Tibial artery (tissue), 4 donors: ENCODE measurements around the gene C10orf105.

Source experiments
- DNase-seq, 2 donors: peaks; one replicate each; pipeline ENCODE4 v3.0.0-alpha.2; 2019
- H3K27ac ChIP-seq, 2 donors: fragments of 200-600 bp; sonication (generic) in 1 of 2; 1 replicate in 1 of 2; 2 replicates in 1 of 2; pipeline ENCODE4 v1.5.1; 2018 to 2019; ENCODE audit warnings: mild to moderate bottlenecking in 1 of 2
- H3K27me3 ChIP-seq, 2 donors: fragments of 200-600 bp; sonication (generic) in 1 of 2; one replicate each; pipeline versions ENCODE4 v1.5.1 to v1.6.0; 2016 to 2019
- H3K36me3 ChIP-seq, 3 donors: fragments of 200-600 bp; sonication (generic) in 2 of 3; one replicate each; pipeline ENCODE4 v1.5.1; 2016 to 2019; ENCODE audit warnings: mild to moderate bottlenecking in 2 of 3
- H3K4me1 ChIP-seq, 4 donors: fragments of 200-600 bp; sonication (generic) in 2 of 4; 1 replicate in 3 of 4; 2 replicates in 1 of 4; pipeline ENCODE4 v1.5.1; 2016 to 2019
- H3K4me3 ChIP-seq, 2 donors: fragments of 200-600 bp; sonication (generic) in 1 of 2; 1 replicate in 1 of 2; 2 replicates in 1 of 2; pipeline ENCODE4 v1.5.1; 2018 to 2019; ENCODE audit warnings: mild to moderate bottlenecking in 2 of 2
- H3K9me3 ChIP-seq, 3 donors: fragments of 200-600 bp; sonication (generic) in 1 of 3; one replicate each; pipeline ENCODE4 v1.5.1; 2016 to 2019
- CTCF ChIP-seq, 2 experiments: fragments of 200-600 bp in 1 of 2; fragments of 450-650 bp in 1 of 2; IDR thresholded peaks; one replicate each; pipeline ENCODE4 v1.5.1; 2017 to 2019; ENCODE audit warnings: antibody characterized with exemption in 2 of 2, mild to moderate bottlenecking in 1 of 2, moderate library complexity in 1 of 2
- intact Hi-C: fragments of 100-400 bp; cut with DNase I; formaldehyde crosslinking; loops from one replicate; pipeline ENCODE4 v1.15.0; 2023; ENCODE audit warnings: low total_unique reads

C10orf105 gene

GRCh38 chr10:71696628-71697326, 22.8 kb downstream of the C10orf105 start:
- intact Hi-C loops = loop anchor here (10.0 kb wide), 1 partner anchor 382 kb away; the partner anchor contains the start of gene SLC29A3
- peak; percentile 62 to 77 for TF ChIP-seq CTCF (IDR thresholded peaks at IDR 0.05)

GRCh38 chr10:71695502-71696476, 23.8 kb downstream of the C10orf105 start:
- DNase-seq = no peak
- Histone ChIP-seq H3K4me1 (no peaks in the 10 kb centered on the region), H3K36me3 (no peaks in the 10 kb centered on the region), H3K4me3 (no peak overlapping the region), H3K27ac (no peak overlapping the region), H3K27me3 (peaks cover 0 to 6% of the 10 kb centered on the region in 2 donors), H3K9me3 (peaks cover 0 to 9% (median 3%) of the 10 kb centered on the region in 3 donors)
- no peak for TF ChIP-seq CTCF (IDR thresholded peaks at IDR 0.05)
- intact Hi-C loops = loop anchor here (10.0 kb wide), 1 partner anchor 381 kb away; the partner anchor contains the start of gene SLC29A3

More at GRCh38 chr10:71696628-71697326, 22.8 kb downstream of the C10orf105 start:
- Histone ChIP-seq H3K4me1 (no peaks in the 10 kb centered on the region), H3K27me3 (peaks cover 0 to 9% of the 10 kb centered on the region in 2 donors), H3K36me3 (no peaks in the 10 kb centered on the region), H3K9me3 (no peaks in the 10 kb centered on the region), H3K4me3 (no peak overlapping the region), H3K27ac (no peak overlapping the region)
- peak in 1 of 2 donors; percentile 48 for DNase-seq

- H3K9me3 ChIP-seq = peaks cover 0 to 9% (median 3%) of the 10 kb centered on the region in 3 donors
- intact Hi-C loops = loop anchor here (10.0 kb wide), 1 partner anchor 380 kb away; the partner anchor contains the start of gene SLC29A3
- peaks cover 0 to 6% of the 10 kb centered on the region in 2 donors for H3K27me3 ChIP-seq
- no peaks in the 10 kb centered on the region for H3K36me3 ChIP-seq
- H3K4me1 ChIP-seq = no peaks in the 10 kb centered on the region
- H3K4me3 ChIP-seq = no peak overlapping the region
- TF ChIP-seq CTCF (IDR thresholded peaks at IDR 0.05) = no peak
- H3K27ac ChIP-seq = no peak overlapping the region
- peak in 1 of 2 donors; percentile 46 for DNase-seq
Measured at GRCh38 chr10:71694567-71694968, 25.0 kb downstream of the C10orf105 start.

- Histone ChIP-seq H3K27ac (no peak overlapping the region), H3K9me3 (peaks cover 0 to 9% (median 3%) of the 10 kb centered on the region in 3 donors), H3K4me3 (no peak overlapping the region), H3K4me1 (no peaks in the 10 kb centered on the region), H3K27me3 (peaks cover 0 to 6% of the 10 kb centered on the region in 2 donors), H3K36me3 (no peaks in the 10 kb centered on the region)
- TF ChIP-seq CTCF (IDR thresholded peaks at IDR 0.05) = no peak
- no peak for DNase-seq
- intact Hi-C loops = loop anchor here (10.0 kb wide), 1 partner anchor 379 kb away; the partner anchor contains the start of gene SLC29A3
Measured at GRCh38 chr10:71694039-71694501, 25.5 kb downstream of the C10orf105 start.

GRCh38 chr10:71693377-71693776, 26.2 kb downstream of the C10orf105 start:
- no peak for TF ChIP-seq CTCF (IDR thresholded peaks at IDR 0.05)
- intact Hi-C loops = loop anchor here (10.0 kb wide), 1 partner anchor 379 kb away; the partner anchor contains the start of gene SLC29A3
- Histone ChIP-seq H3K27ac (no peak overlapping the region), H3K36me3 (no peaks in the 10 kb centered on the region), H3K4me1 (no peaks in the 10 kb centered on the region), H3K9me3 (peaks cover 0 to 9% (median 3%) of the 10 kb centered on the region in 3 donors), H3K4me3 (no peak overlapping the region), H3K27me3 (peaks cover 0 to 6% of the 10 kb centered on the region in 2 donors)
- DNase-seq = no peak
